SK-N-SH (cell line): ENCODE data around the gene PLSCR3. TPM values are rescaled to one million over a fixed set of nuclear protein-coding genes. Genes with fewer than 3 reads are reported as not detected.

Experiments used
- CTCF ChIA-PET: fragments of 300-600, 350-600 bp; formaldehyde crosslinking; extraction: SDS; loops from one replicate; lab custom pipeline; 2021; lab: Yijun Ruan, JAX
- POLR2A ChIA-PET: fragments of 350-600 bp; sonication (Branson Sonifier 250); formaldehyde crosslinking; extraction: SDS; loops from one replicate; lab custom pipeline; 2020; ENCODE audit warnings: antibody characterized with exemption, inconsistent platforms; lab: Yijun Ruan, JAX
- DNase-seq: peaks from one replicate; pipeline ENCODE4 v3.0.0; 2012
- H2AFZ ChIP-seq: fragments of 200-600 bp; sonication (generic); 2 replicates; pipeline ENCODE4 v1.8.1; 2016; ENCODE audit warnings: antibody characterized with exemption, mild to moderate bottlenecking, low read depth
- H3F3A ChIP-seq: fragments of 200-600 bp; sonication (generic); replicated peaks from 2 replicates; pipeline ENCODE3; 2016; ENCODE audit warnings: antibody characterized with exemption, mild to moderate bottlenecking; ENCODE audit not compliant: insufficient read depth
- H3K27ac ChIP-seq, 2 experiments: fragments of 200-500 bp in 1 of 2; fragments of 200-600 bp in 1 of 2; sonication (Bioruptor generic) in 1 of 2; sonication (generic), shearing (Covaris generic) in 1 of 2; 2 replicates each; pipeline versions ENCODE4 v1.5.1 to v1.6.1; 2014 to 2016; ENCODE audit warnings: low read depth in 2 of 2, inconsistent platforms in 1 of 2, low read length in 1 of 2, mild to moderate bottlenecking in 1 of 2, mixed read lengths in 1 of 2
- H3K27me3 ChIP-seq: fragments of 200-600 bp; sonication (generic), shearing (Covaris generic); 2 replicates; pipeline ENCODE4 v1.6.1; 2016; ENCODE audit warnings: mixed run types; ENCODE audit not compliant: insufficient read depth
- H3K36me3 ChIP-seq, 2 experiments: fragments of 200-500 bp in 1 of 2; fragments of 200-600 bp in 1 of 2; sonication (Bioruptor generic) in 1 of 2; sonication (generic) in 1 of 2; replicated peaks in 1 of 2; 2 replicates each; pipeline versions ENCODE3 to v1.5.1; 2014 to 2016; ENCODE audit warnings: low read length in 1 of 2, mild to moderate bottlenecking in 1 of 2; ENCODE audit not compliant: insufficient read depth in 2 of 2, control insufficient read depth in 1 of 2
- H3K4me1 ChIP-seq, 2 experiments: fragments of 200-500 bp in 1 of 2; fragments of 200-600 bp in 1 of 2; sonication (Bioruptor generic) in 1 of 2; sonication (generic), shearing (Covaris generic) in 1 of 2; 2 replicates each; pipeline versions ENCODE4 v1.5.1 to v1.6.1; 2014 to 2016; ENCODE audit warnings: low read depth in 1 of 2, low read length in 1 of 2, mixed run types in 1 of 2; ENCODE audit not compliant: insufficient read depth in 2 of 2, control insufficient read depth in 1 of 2
- H3K4me2 ChIP-seq: fragments of 200-600 bp; sonication (generic), shearing (Covaris generic); 2 replicates; pipeline ENCODE4 v1.6.1; 2017; ENCODE audit warnings: mixed run types
- H3K4me3 ChIP-seq, 2 experiments: fragments of 200-500 bp in 1 of 2; fragments of 200-600 bp in 1 of 2; sonication (Bioruptor generic) in 1 of 2; sonication (generic), shearing (Covaris generic) in 1 of 2; 2 replicates each; pipeline versions ENCODE4 v1.5.1 to v1.8.1; 2014 to 2016; ENCODE audit warnings: low read depth in 2 of 2, inconsistent platforms in 1 of 2, low read length in 1 of 2, mild to moderate bottlenecking in 1 of 2, mixed read lengths in 1 of 2, moderate library complexity in 1 of 2
- H3K79me2 ChIP-seq: fragments of 200-600 bp; sonication (generic); 2 replicates; pipeline ENCODE4 v1.8.1; 2017; ENCODE audit warnings: mild to moderate bottlenecking; ENCODE audit not compliant: insufficient read depth
- H3K9ac ChIP-seq: fragments of 200-600 bp; sonication (generic); 2 replicates; pipeline ENCODE4 v1.6.1; 2017; ENCODE audit warnings: mixed run types
- H3K9me2 ChIP-seq: fragments of 200-600 bp; sonication (generic); 2 replicates; pipeline ENCODE4 v1.6.1; 2017; ENCODE audit warnings: mixed run types
- H3K9me3 ChIP-seq: fragments of 200-600 bp; sonication (generic); 2 replicates; pipeline ENCODE4 v1.6.1; 2017; ENCODE audit warnings: mixed run types, mild to moderate bottlenecking, moderate library complexity
- H4K20me1 ChIP-seq: fragments of 200-600 bp; sonication (generic); 2 replicates; pipeline ENCODE4 v1.6.1; 2017; ENCODE audit warnings: mild to moderate bottlenecking, mixed run types; ENCODE audit not compliant: insufficient read depth
- ELF1 ChIP-seq: IDR thresholded peaks from 2 replicates; pipeline ENCODE4 v1.4.0; 2012
- EZH2phosphoT487 ChIP-seq: fragments of 200-600 bp; sonication (generic); IDR thresholded peaks from 2 replicates; pipeline ENCODE4 v1.6.1; 2017; ENCODE audit warnings: low read depth, mixed run types, mild to moderate bottlenecking, antibody characterized with exemption, moderate library complexity, borderline replicate concordance
- GABPA ChIP-seq: IDR thresholded peaks from 2 replicates; pipeline ENCODE4 v1.4.0; 2012; ENCODE audit warnings: low read depth, mild to moderate bottlenecking
- JUND ChIP-seq: IDR thresholded peaks from 2 replicates; pipeline ENCODE4 v1.4.0; 2012
- MEF2A ChIP-seq: IDR thresholded peaks from 2 replicates; pipeline ENCODE4 v1.4.0; 2012; ENCODE audit warnings: low read depth, borderline replicate concordance
- NFIC ChIP-seq: IDR thresholded peaks from 2 replicates; pipeline ENCODE4 v1.4.0; 2012; ENCODE audit warnings: borderline replicate concordance
- RCOR1 ChIP-seq: fragments of 150-350 bp; IDR thresholded peaks from 2 replicates; pipeline ENCODE4 v1.6.1; 2017; ENCODE audit warnings: antibody characterized with exemption, low read length
- RFX5 ChIP-seq: IDR thresholded peaks from 2 replicates; pipeline ENCODE4 v1.6.1; 2012; ENCODE audit warnings: mild to moderate bottlenecking, improper control_type of control experiment, low read length
- TAF1 ChIP-seq: IDR thresholded peaks from 2 replicates; pipeline ENCODE4 v1.6.1; 2012; ENCODE audit warnings: low read depth, mild to moderate bottlenecking, low read length, moderate library complexity, borderline replicate concordance
- YY1 ChIP-seq: IDR thresholded peaks from 2 replicates; pipeline ENCODE4 v1.4.0; 2012; ENCODE audit warnings: low read depth, mild to moderate bottlenecking
- WGBS: methylation state at CpG from one replicate; pipeline ENCODE4 v1.1.6; 2017; ENCODE audit warnings: low lambda C conversion rate; 5-methylcytosine and 5-hydroxymethylcytosine counted together
- polyA plus RNA-seq, 3 experiments: library from polyadenylated mRNA; depleted of rRNA; stranded (reverse); fragments of >200 nt; gene quantifications; 2 replicates each; pipeline ENCODE4 v1.2.3, GENCODE V29; 2012
- TF ChIP-seq, protein P1 (sequence below): fragments of 150-350 bp; IDR thresholded peaks from 2 replicates; pipeline ENCODE4 v1.6.1; 2016; ENCODE audit warnings: mild to moderate bottlenecking, low read depth, low read length
- TF ChIP-seq, protein P2 (sequence below): IDR thresholded peaks from 2 replicates; pipeline ENCODE4 v1.4.0; 2012; ENCODE audit warnings: low read depth, borderline replicate concordance
- TF ChIP-seq, protein P3 (sequence below): fragments of 200-600 bp; sonication (generic); IDR thresholded peaks from 2 replicates; pipeline ENCODE4 v1.6.1; 2017; ENCODE audit warnings: antibody characterized with exemption, mild to moderate bottlenecking, moderate library complexity
- TF ChIP-seq, protein P4 (sequence below): IDR thresholded peaks from 2 replicates; pipeline ENCODE4 v1.4.0; 2012; ENCODE audit warnings: low read depth
- TF ChIP-seq, protein P5 (sequence below): IDR thresholded peaks from 2 replicates; pipeline ENCODE4; 2012

PLSCR3 gene
- polyA plus RNA-seq, 1 of the 3 experiments (the other 2 are of a cell fraction) = 95.0 TPM

DNA sequence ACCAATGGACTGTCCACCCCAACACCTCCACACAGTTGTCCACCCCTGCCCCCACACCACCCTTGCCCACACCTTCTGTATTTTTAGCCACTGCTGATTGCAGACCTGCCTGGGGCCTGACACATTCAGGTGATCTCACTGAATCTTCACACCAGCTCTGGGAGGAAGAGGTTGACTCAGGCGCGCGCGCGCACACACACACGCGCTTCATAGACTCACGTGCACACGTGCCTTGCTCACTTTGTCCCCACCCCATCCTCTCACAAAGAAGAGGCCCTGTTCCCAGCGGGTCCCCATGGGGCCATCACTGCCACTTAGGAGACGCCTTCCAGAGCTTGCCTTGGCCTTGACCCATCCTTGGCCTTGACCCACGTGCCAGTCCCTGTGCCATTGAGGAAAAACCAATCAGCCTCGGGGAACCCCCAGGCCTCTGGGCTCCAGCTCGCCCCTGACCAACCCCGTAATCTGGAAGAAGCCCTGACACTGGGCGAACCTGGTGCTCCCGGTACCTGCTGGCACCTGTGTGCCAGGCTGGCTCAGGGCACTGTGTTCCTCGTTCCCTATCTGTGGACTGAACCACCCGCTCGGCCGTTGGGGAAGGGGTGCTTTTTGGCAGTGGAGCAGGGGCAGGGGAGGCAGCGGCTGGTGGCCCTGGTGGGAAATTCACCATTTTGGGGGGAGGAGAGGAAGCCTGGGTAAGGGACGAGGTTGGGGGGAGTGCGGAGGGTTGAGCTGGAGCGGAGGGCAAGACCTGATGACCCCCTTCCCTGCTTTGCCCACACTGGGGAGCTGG, 16.5 kb upstream of the PLSCR3 start:
- DNase-seq = no peak
- no peak overlapping the region for H3K4me3 ChIP-seq
- no peak overlapping the region for H2AFZ ChIP-seq
- no peak overlapping the region for H3K9ac ChIP-seq
- H3K9me2 ChIP-seq = no peaks in the 10 kb centered on the region
- WGBS = 91% methylated on average over 16 of the region's 25 CpGs
- H3K9me3 ChIP-seq = no peaks in the 10 kb centered on the region
- no peaks in the 10 kb centered on the region for H3K27me3 ChIP-seq
- peaks cover 8 to 53% of the 10 kb centered on the region in 2 experiments for H3K36me3 ChIP-seq
- ChIA-PET POLR2A (no interaction called here), CTCF (interaction anchor here (2.8 kb wide), 1 partner anchor 26 kb away, joined by 8 read pairs; no protein-coding TSS in a partner anchor)
- H3F3A ChIP-seq = no peaks in the 10 kb centered on the region
- peaks cover 11% of the 10 kb centered on the region; the same call in 1 of the 2 replicates for H4K20me1 ChIP-seq
- peaks cover 0 to 15% of the 10 kb centered on the region in 2 experiments; a peak in 1 of 4 replicates for H3K4me1 ChIP-seq
- peaks cover 17% of the 10 kb centered on the region for H3K79me2 ChIP-seq
- TF ChIP-seq GABPA = no peak
- no peak for TF ChIP-seq EZH2phosphoT487
- TF ChIP-seq, protein P1, sequence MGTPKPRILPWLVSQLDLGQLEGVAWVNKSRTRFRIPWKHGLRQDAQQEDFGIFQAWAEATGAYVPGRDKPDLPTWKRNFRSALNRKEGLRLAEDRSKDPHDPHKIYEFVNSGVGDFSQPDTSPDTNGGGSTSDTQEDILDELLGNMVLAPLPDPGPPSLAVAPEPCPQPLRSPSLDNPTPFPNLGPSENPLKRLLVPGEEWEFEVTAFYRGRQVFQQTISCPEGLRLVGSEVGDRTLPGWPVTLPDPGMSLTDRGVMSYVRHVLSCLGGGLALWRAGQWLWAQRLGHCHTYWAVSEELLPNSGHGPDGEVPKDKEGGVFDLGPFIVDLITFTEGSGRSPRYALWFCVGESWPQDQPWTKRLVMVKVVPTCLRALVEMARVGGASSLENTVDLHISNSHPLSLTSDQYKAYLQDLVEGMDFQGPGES = no peak
- TF ChIP-seq, protein P2, sequence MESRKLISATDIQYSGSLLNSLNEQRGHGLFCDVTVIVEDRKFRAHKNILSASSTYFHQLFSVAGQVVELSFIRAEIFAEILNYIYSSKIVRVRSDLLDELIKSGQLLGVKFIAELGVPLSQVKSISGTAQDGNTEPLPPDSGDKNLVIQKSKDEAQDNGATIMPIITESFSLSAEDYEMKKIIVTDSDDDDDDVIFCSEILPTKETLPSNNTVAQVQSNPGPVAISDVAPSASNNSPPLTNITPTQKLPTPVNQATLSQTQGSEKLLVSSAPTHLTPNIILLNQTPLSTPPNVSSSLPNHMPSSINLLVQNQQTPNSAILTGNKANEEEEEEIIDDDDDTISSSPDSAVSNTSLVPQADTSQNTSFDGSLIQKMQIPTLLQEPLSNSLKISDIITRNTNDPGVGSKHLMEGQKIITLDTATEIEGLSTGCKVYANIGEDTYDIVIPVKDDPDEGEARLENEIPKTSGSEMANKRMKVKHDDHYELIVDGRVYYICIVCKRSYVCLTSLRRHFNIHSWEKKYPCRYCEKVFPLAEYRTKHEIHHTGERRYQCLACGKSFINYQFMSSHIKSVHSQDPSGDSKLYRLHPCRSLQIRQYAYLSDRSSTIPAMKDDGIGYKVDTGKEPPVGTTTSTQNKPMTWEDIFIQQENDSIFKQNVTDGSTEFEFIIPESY = no peak
- no peak for TF ChIP-seq NFIC
- TF ChIP-seq, protein P3, sequence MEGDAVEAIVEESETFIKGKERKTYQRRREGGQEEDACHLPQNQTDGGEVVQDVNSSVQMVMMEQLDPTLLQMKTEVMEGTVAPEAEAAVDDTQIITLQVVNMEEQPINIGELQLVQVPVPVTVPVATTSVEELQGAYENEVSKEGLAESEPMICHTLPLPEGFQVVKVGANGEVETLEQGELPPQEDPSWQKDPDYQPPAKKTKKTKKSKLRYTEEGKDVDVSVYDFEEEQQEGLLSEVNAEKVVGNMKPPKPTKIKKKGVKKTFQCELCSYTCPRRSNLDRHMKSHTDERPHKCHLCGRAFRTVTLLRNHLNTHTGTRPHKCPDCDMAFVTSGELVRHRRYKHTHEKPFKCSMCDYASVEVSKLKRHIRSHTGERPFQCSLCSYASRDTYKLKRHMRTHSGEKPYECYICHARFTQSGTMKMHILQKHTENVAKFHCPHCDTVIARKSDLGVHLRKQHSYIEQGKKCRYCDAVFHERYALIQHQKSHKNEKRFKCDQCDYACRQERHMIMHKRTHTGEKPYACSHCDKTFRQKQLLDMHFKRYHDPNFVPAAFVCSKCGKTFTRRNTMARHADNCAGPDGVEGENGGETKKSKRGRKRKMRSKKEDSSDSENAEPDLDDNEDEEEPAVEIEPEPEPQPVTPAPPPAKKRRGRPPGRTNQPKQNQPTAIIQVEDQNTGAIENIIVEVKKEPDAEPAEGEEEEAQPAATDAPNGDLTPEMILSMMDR = no peak
- no peak for TF ChIP-seq JUND
- TF ChIP-seq RFX5 = no peak
- no peak for TF ChIP-seq MEF2A
- TF ChIP-seq ELF1 = no peak
- no peak for TF ChIP-seq YY1
- TF ChIP-seq, protein P4, sequence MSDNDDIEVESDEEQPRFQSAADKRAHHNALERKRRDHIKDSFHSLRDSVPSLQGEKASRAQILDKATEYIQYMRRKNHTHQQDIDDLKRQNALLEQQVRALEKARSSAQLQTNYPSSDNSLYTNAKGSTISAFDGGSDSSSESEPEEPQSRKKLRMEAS = no peak
- TF ChIP-seq, protein P5, sequence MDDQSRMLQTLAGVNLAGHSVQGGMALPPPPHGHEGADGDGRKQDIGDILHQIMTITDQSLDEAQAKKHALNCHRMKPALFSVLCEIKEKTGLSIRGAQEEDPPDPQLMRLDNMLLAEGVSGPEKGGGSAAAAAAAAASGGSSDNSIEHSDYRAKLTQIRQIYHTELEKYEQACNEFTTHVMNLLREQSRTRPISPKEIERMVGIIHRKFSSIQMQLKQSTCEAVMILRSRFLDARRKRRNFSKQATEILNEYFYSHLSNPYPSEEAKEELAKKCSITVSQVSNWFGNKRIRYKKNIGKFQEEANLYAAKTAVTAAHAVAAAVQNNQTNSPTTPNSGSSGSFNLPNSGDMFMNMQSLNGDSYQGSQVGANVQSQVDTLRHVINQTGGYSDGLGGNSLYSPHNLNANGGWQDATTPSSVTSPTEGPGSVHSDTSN = no peak
- no peak for TF ChIP-seq TAF1
- TF ChIP-seq RCOR1 = no peak
- no peak overlapping the region for H3K27ac ChIP-seq
- no peak overlapping the region for H3K4me2 ChIP-seq
